Astrocyte (in vitro differentiated cells and primary cell): Measurements from ENCODE around the gene UAP1L1.

Source experiments
- CTCF ChIP-seq: IDR thresholded peaks from 2 replicates; pipeline ENCODE4 v1.5.1; 2011; ENCODE audit warnings: low read depth, mild to moderate bottlenecking, inconsistent platforms, low read length, moderate library complexity; ENCODE audit not compliant: insufficient read depth
- EZH2 ChIP-seq: IDR thresholded peaks from 2 replicates; pipeline ENCODE4 v1.6.1; 2012; ENCODE audit warnings: mild to moderate bottlenecking, low read length, inconsistent platforms; ENCODE audit not compliant: insufficient read depth

GRCh38 chr9:137045294-137046087 is 31.8 kb upstream of the UAP1L1 start:
- TF ChIP-seq CTCF (no peak), EZH2 (no peak)
